HCT116 (cell line): ENCODE results near the gene NEK1. TPM values are rescaled to one million over a fixed set of nuclear protein-coding genes. Genes with fewer than 3 reads are reported as not detected.

Experiments used
- ATAC-seq: fragments of 200-7000 bp; cut with Tn5 transposase; 2 replicates; pipeline ENCODE4 v1.9.1; 2020; ENCODE audit warnings: mild to moderate bottlenecking, moderate library complexity
- BruUV-seq: library from RNA; stranded (reverse); fragments of 400-500 nt; replicated peaks from 2 replicates; lab custom pipeline; 2021; lab: Mats Ljungman, UMichigan
- CTCF ChIA-PET: fragments of 300-600 bp; sonication (Branson Sonifier 250); formaldehyde crosslinking; loops from one replicate; lab custom pipeline; 2021; ENCODE audit warnings: antibody characterized with exemption; lab: Charles Lee
- POLR2A ChIA-PET: fragments of 300-600, 350-600 bp; sonication (Branson Sonifier 250); formaldehyde crosslinking; loops from one replicate; lab custom pipeline; 2021; ENCODE audit warnings: antibody characterized with exemption; lab: Charles Lee
- RAD21 ChIA-PET, 2 experiments: fragments of 300-600 bp; sonication (Branson Sonifier 250); formaldehyde crosslinking; loops; one replicate each; lab custom pipeline; 2023; ENCODE audit warnings: low total read pairs in 2 of 2; ENCODE audit not compliant: uncharacterized antibody in 2 of 2, unreplicated experiment in 2 of 2, low non-redundant PET in 1 of 2; lab: Charles Lee
- DNase-seq: peaks from one replicate; pipeline ENCODE4 v3.0.0-alpha.2; 2010; ENCODE audit warnings: low read depth, low spot score
- H2AFZ ChIP-seq: fragments of 200-600 bp; shearing (Covaris generic), sonication (generic); 2 replicates; pipeline ENCODE4 v1.6.1; 2017; ENCODE audit warnings: low read depth, mixed run types, mixed read lengths, antibody characterized with exemption, low read length; ENCODE audit not compliant: poor library complexity, severe bottlenecking
- H3K27ac ChIP-seq: 2 replicates; pipeline ENCODE4 v1.5.1; 2012; ENCODE audit warnings: low read depth, low read length
- H3K27me3 ChIP-seq: fragments of 200-600 bp; sonication (generic); 2 replicates; pipeline ENCODE4 v1.6.1; 2016; ENCODE audit warnings: mixed run types, low read length, mixed read lengths; ENCODE audit not compliant: insufficient read depth
- H3K36me3 ChIP-seq, 2 experiments: fragments of 200-500 bp in 1 of 2; fragments of 200-600 bp in 1 of 2; sonication (Bioruptor generic) in 1 of 2; sonication (generic) in 1 of 2; 2 replicates each; pipeline versions ENCODE4 v1.5.1 to v1.6.1; 2014 to 2016; ENCODE audit warnings: low read length in 2 of 2, inconsistent platforms in 1 of 2, mixed read lengths in 1 of 2, mixed run types in 1 of 2; ENCODE audit not compliant: insufficient read depth in 2 of 2, control insufficient read depth in 1 of 2
- H3K4me1 ChIP-seq, 2 experiments: fragments of 200-600 bp in 1 of 2; sonication (generic) in 1 of 2; 2 replicates each; pipeline versions ENCODE4 v1.5.1 to v1.6.1; 2012 to 2017; ENCODE audit warnings: low read length in 2 of 2, inconsistent platforms in 1 of 2, mild to moderate bottlenecking in 1 of 2, mixed read lengths in 1 of 2, mixed run types in 1 of 2, moderate library complexity in 1 of 2; ENCODE audit not compliant: insufficient read depth in 2 of 2, control insufficient read depth in 1 of 2
- H3K4me2 ChIP-seq: fragments of 200-600 bp; sonication (generic); 2 replicates; pipeline ENCODE4 v1.6.1; 2017; ENCODE audit warnings: mixed run types, low read length, mixed read lengths
- H3K4me3 ChIP-seq, 2 experiments: fragments of 200-600 bp in 1 of 2; sonication (generic) in 1 of 2; replicated peaks in 1 of 2; 2 replicates each; pipeline ENCODE4 v1.5.1; 2011 to 2016; ENCODE audit warnings: low read length in 2 of 2, control low read depth in 1 of 2, low read depth in 1 of 2, mild to moderate bottlenecking in 1 of 2, mixed read lengths in 1 of 2, mixed run types in 1 of 2
- H3K79me2 ChIP-seq: fragments of 200-600 bp; sonication (generic); 2 replicates; pipeline ENCODE4 v1.6.1; 2017; ENCODE audit warnings: mild to moderate bottlenecking, mixed run types, low read length, moderate library complexity, mixed read lengths; ENCODE audit not compliant: insufficient read depth
- H3K9ac ChIP-seq: fragments of 200-600 bp; sonication (generic); 2 replicates; pipeline ENCODE4 v1.6.1; 2016; ENCODE audit warnings: low read length, mixed read lengths
- H3K9me2 ChIP-seq: fragments of 200-600 bp; sonication (generic), shearing (Covaris generic); 2 replicates; pipeline ENCODE4 v1.6.1; 2017; ENCODE audit warnings: mixed run types, mild to moderate bottlenecking, moderate library complexity; ENCODE audit not compliant: insufficient read depth
- H3K9me3 ChIP-seq, 2 experiments: fragments of 200-500 bp in 1 of 2; fragments of 200-600 bp in 1 of 2; sonication (Bioruptor generic) in 1 of 2; sonication (generic) in 1 of 2; 2 replicates each; pipeline ENCODE4 v1.6.1; 2014 to 2017; ENCODE audit warnings: low read length in 2 of 2, mixed read lengths in 2 of 2, inconsistent platforms in 1 of 2, low read depth in 1 of 2, mild to moderate bottlenecking in 1 of 2, mixed run types in 1 of 2, moderate library complexity in 1 of 2; ENCODE audit not compliant: control insufficient read depth in 1 of 2, insufficient read depth in 1 of 2
- H4K20me1 ChIP-seq: fragments of 200-600 bp; sonication (generic), shearing (Covaris generic); 2 replicates; pipeline ENCODE4 v1.6.1; 2017; ENCODE audit warnings: mixed run types, mild to moderate bottlenecking, moderate library complexity; ENCODE audit not compliant: insufficient read depth
- CEBPB ChIP-seq: IDR thresholded peaks from 2 replicates; pipeline ENCODE4 v1.6.1; 2012; ENCODE audit warnings: low read depth
- EGR1 ChIP-seq: IDR thresholded peaks from 2 replicates; pipeline ENCODE4 v1.6.1; 2012; ENCODE audit warnings: low read depth
- EZH2 ChIP-seq: fragments of 200-600 bp; sonication (generic); IDR thresholded peaks from 2 replicates; pipeline ENCODE4 v1.6.1; 2017; ENCODE audit warnings: antibody characterized with exemption, mixed run types
- FOSL1 ChIP-seq: IDR thresholded peaks from 2 replicates; pipeline ENCODE4 v1.6.1; 2012; ENCODE audit warnings: low read depth
- JUND ChIP-seq: IDR thresholded peaks from 2 replicates; pipeline ENCODE4 v1.6.1; 2012
- POLR2AphosphoS5 ChIP-seq: IDR thresholded peaks from 2 replicates; pipeline ENCODE4 v1.6.1; 2011; ENCODE audit warnings: mild to moderate bottlenecking, low read depth, low read length, moderate library complexity
- RAD21 ChIP-seq: IDR thresholded peaks from 2 replicates; pipeline ENCODE4 v1.6.1; 2012; ENCODE audit warnings: low read depth, mild to moderate bottlenecking
- SIN3A ChIP-seq: IDR thresholded peaks from 2 replicates; pipeline ENCODE4 v1.6.1; 2012; ENCODE audit warnings: low read depth
- SP1 ChIP-seq: IDR thresholded peaks from 2 replicates; pipeline ENCODE4 v1.6.1; 2012; ENCODE audit warnings: low read depth
- SRF ChIP-seq: IDR thresholded peaks from 2 replicates; pipeline ENCODE4 v1.6.1; 2012; ENCODE audit warnings: low read depth
- YY1 ChIP-seq: IDR thresholded peaks from 2 replicates; pipeline ENCODE4 v1.6.1; 2011; ENCODE audit warnings: low read length, low read depth, moderate library complexity, mild to moderate bottlenecking; ENCODE audit not compliant: insufficient replicate concordance; ENCODE audit errors: extremely low read depth
- ZFX ChIP-seq: fragments of 450-650 bp; IDR thresholded peaks from 2 replicates; pipeline ENCODE4 v1.6.1; 2017
- intact Hi-C: fragments of 100-400 bp; cut with micrococcal nuclease; formaldehyde crosslinking; loops from 2 replicates; pipeline ENCODE4 v1.10.0; 2022
- total RNA-seq: library from RNA; stranded (reverse); gene quantifications from one replicate; pipeline ENCODE4 v1.2.1, GENCODE V29; 2021; ENCODE audit not compliant: unreplicated experiment
- TF ChIP-seq, protein P1 (sequence below), 3 experiments: fragments of 200-600 bp in 1 of 3; sonication (generic) in 1 of 3; IDR thresholded peaks in 2 of 3; conservative IDR thresholded peaks in 1 of 3; 2 replicates each; pipeline ENCODE4 v1.5.1; 2012 to 2017; ENCODE audit warnings: low read depth in 2 of 3, low read length in 2 of 3, antibody characterized with exemption in 1 of 3, borderline replicate concordance in 1 of 3, control low read depth in 1 of 3, mild to moderate bottlenecking in 1 of 3, mixed read lengths in 1 of 3, mixed run types in 1 of 3, moderate library complexity in 1 of 3; ENCODE audit not compliant: insufficient read depth in 1 of 3
- TF ChIP-seq, protein P2 (sequence below): IDR thresholded peaks from 2 replicates; pipeline ENCODE4 v1.6.1; 2012
- TF ChIP-seq, protein P3 (sequence below): IDR thresholded peaks from 2 replicates; pipeline ENCODE4 v1.6.1; 2012; ENCODE audit warnings: low read depth

The NEK1 gene
- total RNA-seq, 1 experiment from 2014 or later: 13.3 TPM

DNA sequence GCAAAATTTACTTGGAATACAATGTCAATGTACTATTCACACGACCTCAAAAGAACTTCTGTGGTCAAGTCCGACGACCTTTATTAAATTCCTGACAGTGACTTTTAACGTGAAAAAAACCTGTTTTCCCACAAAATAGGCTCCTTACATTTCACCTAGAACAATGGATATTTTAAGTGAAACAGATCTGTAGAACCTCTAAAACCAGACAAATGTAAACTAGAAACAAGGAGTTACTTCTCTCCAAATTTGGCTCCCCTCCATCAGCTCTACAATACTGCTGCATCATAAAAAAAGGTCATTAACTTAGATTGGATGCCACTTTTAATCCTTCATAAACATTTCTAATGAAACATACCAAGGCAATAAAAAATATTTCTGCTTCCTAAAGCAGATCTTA is 1.2 kb downstream of the NEK1 start:
- Histone ChIP-seq H3K79me2 (peaks cover 30% of the 10 kb centered on the region), H3K27ac (no peak overlapping the region), H3K36me3 (no peaks in the 10 kb centered on the region), H3K4me3 (peak overlapping the region; percentile 84 to 93), H3K9me3 (no peaks in the 10 kb centered on the region), H3K27me3 (no peaks in the 10 kb centered on the region), H2AFZ (no peak overlapping the region), H3K9me2 (no peaks in the 10 kb centered on the region), H3K4me2 (peak overlapping the region; percentile 94), H4K20me1 (no peaks in the 10 kb centered on the region), H3K4me1 (peaks cover 6 to 24% of the 10 kb centered on the region in 2 experiments; a peak in 3 of 4 replicates), H3K9ac (peak overlapping the region; percentile 86; the same call in 1 of the 2 replicates)
- intact Hi-C loops: loop anchor here (5.0 to 10.0 kb wide), 3 partner anchors 114 to 201 kb away; no protein-coding TSS in a partner anchor
- no peak for ATAC-seq
- TF ChIP-seq POLR2AphosphoS5 (no peak), JUND (no peak), SIN3A (no peak), EZH2 (no peak), FOSL1 (no peak), RAD21 (no peak), ZFX (no peak), SRF (no peak), SP1 (no peak), YY1 (no peak), CEBPB (no peak), EGR1 (no peak)
- TF ChIP-seq, protein P1, sequence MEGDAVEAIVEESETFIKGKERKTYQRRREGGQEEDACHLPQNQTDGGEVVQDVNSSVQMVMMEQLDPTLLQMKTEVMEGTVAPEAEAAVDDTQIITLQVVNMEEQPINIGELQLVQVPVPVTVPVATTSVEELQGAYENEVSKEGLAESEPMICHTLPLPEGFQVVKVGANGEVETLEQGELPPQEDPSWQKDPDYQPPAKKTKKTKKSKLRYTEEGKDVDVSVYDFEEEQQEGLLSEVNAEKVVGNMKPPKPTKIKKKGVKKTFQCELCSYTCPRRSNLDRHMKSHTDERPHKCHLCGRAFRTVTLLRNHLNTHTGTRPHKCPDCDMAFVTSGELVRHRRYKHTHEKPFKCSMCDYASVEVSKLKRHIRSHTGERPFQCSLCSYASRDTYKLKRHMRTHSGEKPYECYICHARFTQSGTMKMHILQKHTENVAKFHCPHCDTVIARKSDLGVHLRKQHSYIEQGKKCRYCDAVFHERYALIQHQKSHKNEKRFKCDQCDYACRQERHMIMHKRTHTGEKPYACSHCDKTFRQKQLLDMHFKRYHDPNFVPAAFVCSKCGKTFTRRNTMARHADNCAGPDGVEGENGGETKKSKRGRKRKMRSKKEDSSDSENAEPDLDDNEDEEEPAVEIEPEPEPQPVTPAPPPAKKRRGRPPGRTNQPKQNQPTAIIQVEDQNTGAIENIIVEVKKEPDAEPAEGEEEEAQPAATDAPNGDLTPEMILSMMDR (IDR thresholded peaks at IDR 0.05 in 2 of 3, conservative IDR thresholded peaks at IDR 0.05 in 1 of 3; ENCODE audit: borderline replicate concordance in 1 of 3, insufficient read depth in 1 of 3, low read depth in 2 of 3, low read length in 2 of 3): no peak
- TF ChIP-seq, protein P2, sequence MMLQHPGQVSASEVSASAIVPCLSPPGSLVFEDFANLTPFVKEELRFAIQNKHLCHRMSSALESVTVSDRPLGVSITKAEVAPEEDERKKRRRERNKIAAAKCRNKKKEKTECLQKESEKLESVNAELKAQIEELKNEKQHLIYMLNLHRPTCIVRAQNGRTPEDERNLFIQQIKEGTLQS: no peak
- TF ChIP-seq, protein P3, sequence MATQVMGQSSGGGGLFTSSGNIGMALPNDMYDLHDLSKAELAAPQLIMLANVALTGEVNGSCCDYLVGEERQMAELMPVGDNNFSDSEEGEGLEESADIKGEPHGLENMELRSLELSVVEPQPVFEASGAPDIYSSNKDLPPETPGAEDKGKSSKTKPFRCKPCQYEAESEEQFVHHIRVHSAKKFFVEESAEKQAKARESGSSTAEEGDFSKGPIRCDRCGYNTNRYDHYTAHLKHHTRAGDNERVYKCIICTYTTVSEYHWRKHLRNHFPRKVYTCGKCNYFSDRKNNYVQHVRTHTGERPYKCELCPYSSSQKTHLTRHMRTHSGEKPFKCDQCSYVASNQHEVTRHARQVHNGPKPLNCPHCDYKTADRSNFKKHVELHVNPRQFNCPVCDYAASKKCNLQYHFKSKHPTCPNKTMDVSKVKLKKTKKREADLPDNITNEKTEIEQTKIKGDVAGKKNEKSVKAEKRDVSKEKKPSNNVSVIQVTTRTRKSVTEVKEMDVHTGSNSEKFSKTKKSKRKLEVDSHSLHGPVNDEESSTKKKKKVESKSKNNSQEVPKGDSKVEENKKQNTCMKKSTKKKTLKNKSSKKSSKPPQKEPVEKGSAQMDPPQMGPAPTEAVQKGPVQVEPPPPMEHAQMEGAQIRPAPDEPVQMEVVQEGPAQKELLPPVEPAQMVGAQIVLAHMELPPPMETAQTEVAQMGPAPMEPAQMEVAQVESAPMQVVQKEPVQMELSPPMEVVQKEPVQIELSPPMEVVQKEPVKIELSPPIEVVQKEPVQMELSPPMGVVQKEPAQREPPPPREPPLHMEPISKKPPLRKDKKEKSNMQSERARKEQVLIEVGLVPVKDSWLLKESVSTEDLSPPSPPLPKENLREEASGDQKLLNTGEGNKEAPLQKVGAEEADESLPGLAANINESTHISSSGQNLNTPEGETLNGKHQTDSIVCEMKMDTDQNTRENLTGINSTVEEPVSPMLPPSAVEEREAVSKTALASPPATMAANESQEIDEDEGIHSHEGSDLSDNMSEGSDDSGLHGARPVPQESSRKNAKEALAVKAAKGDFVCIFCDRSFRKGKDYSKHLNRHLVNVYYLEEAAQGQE: no peak
- BruUV-seq: no TSS peak
- CTCF ChIA-PET: no interaction called here
- DNase-seq: no peak
- RAD21 ChIA-PET: no interaction called here
- POLR2A ChIA-PET: no interaction called here
